Liver (tissue), 9 donors: Measurements from ENCODE around the gene ATL2. TPM values are rescaled to one million over a fixed set of nuclear protein-coding genes. Genes with fewer than 3 reads are reported as not detected.

ENCODE experiments used
- DNase-seq: peaks from one replicate; pipeline ENCODE4 v3.0.0-alpha.2; 2017; ENCODE audit warnings: low spot score
- H3K27ac ChIP-seq, 2 donors: one replicate each; pipeline ENCODE4 v1.7.0; 2013; ENCODE audit warnings: inconsistent platforms in 2 of 2, low read length in 2 of 2, control low read depth in 1 of 2, low read depth in 1 of 2, mild to moderate bottlenecking in 1 of 2
- H3K27me3 ChIP-seq, 4 donors: one replicate each; pipeline versions ENCODE4 v1.6.1 to v1.7.0; 2013; ENCODE audit warnings: low read length in 3 of 4, inconsistent platforms in 1 of 4, mild to moderate bottlenecking in 1 of 4, moderate library complexity in 1 of 4; ENCODE audit not compliant: control insufficient read depth in 4 of 4, insufficient read depth in 4 of 4
- H3K36me3 ChIP-seq, 4 donors: one replicate each; pipeline versions ENCODE4 v1.6.1 to v1.7.0; 2013; ENCODE audit warnings: low read length in 3 of 4, mild to moderate bottlenecking in 3 of 4, low read depth in 1 of 4, moderate library complexity in 1 of 4; ENCODE audit not compliant: control insufficient read depth in 4 of 4, insufficient read depth in 3 of 4
- H3K4me1 ChIP-seq, 4 donors: one replicate each; pipeline versions ENCODE4 v1.6.1 to v1.7.0; 2013; ENCODE audit warnings: low read length in 3 of 4, mild to moderate bottlenecking in 3 of 4, moderate library complexity in 1 of 4; ENCODE audit not compliant: control insufficient read depth in 4 of 4, insufficient read depth in 4 of 4
- H3K4me3 ChIP-seq, 3 donors: one replicate each; pipeline versions ENCODE4 v1.6.1 to v1.7.0; 2013; ENCODE audit warnings: low read length in 3 of 3, control low read depth in 1 of 3, low read depth in 1 of 3, mild to moderate bottlenecking in 1 of 3
- H3K9ac ChIP-seq, 2 donors: one replicate each; pipeline ENCODE4 v1.7.0; 2013; ENCODE audit warnings: low read length in 2 of 2, mild to moderate bottlenecking in 2 of 2, moderate library complexity in 2 of 2, control low read depth in 1 of 2, low read depth in 1 of 2
- H3K9me3 ChIP-seq, 4 donors: one replicate each; pipeline versions ENCODE4 v1.6.1 to v1.7.0; 2013; ENCODE audit warnings: low read length in 3 of 4; ENCODE audit not compliant: control insufficient read depth in 4 of 4
- ATF3 ChIP-seq: IDR thresholded peaks from 2 replicates; pipeline ENCODE4 v1.6.1; 2016; ENCODE audit warnings: antibody characterized with exemption
- CTCF ChIP-seq: fragments of 150-350 bp; IDR thresholded peaks from 2 replicates; pipeline ENCODE4 v1.5.1; 2017; ENCODE audit warnings: improper control_type of control experiment, low read depth, low read length; ENCODE audit not compliant: missing input control
- EGR1 ChIP-seq, 2 donors: IDR thresholded peaks; 2 replicates each; pipeline ENCODE4 v1.6.1; 2016 to 2018; ENCODE audit warnings: antibody characterized with exemption in 2 of 2, low read depth in 2 of 2
- FOXA1 ChIP-seq: IDR thresholded peaks from 2 replicates; pipeline ENCODE4 v1.6.1; 2016; ENCODE audit warnings: antibody characterized with exemption
- FOXA2 ChIP-seq: IDR thresholded peaks from 2 replicates; pipeline ENCODE4 v1.6.1; 2016; ENCODE audit warnings: antibody characterized with exemption
- GABPA ChIP-seq, 2 donors: IDR thresholded peaks in 1 of 2; conservative IDR thresholded peaks in 1 of 2; 2 replicates each; pipeline ENCODE4 v1.6.1; 2016; ENCODE audit warnings: antibody characterized with exemption in 2 of 2, mild to moderate bottlenecking in 1 of 2, moderate library complexity in 1 of 2
- HNF4A ChIP-seq, 2 donors: conservative IDR thresholded peaks; 2 replicates each; pipeline ENCODE4 v1.6.1; 2016; ENCODE audit warnings: antibody characterized with exemption in 2 of 2, mild to moderate bottlenecking in 2 of 2
- HNF4G ChIP-seq: IDR thresholded peaks from 2 replicates; pipeline ENCODE4 v1.6.1; 2016; ENCODE audit warnings: antibody characterized with exemption
- JUND ChIP-seq, 2 donors: IDR thresholded peaks; 2 replicates each; pipeline ENCODE4 v1.6.1; 2016; ENCODE audit warnings: antibody characterized with exemption in 2 of 2
- MAX ChIP-seq: IDR thresholded peaks from 2 replicates; pipeline ENCODE4 v1.6.1; 2016; ENCODE audit warnings: antibody characterized with exemption
- NR2F2 ChIP-seq: IDR thresholded peaks from 2 replicates; pipeline ENCODE4 v1.6.1; 2016; ENCODE audit warnings: antibody characterized with exemption
- RAD21 ChIP-seq, 2 donors: IDR thresholded peaks; 2 replicates each; pipeline ENCODE4 v1.6.1; 2016; ENCODE audit warnings: antibody characterized with exemption in 2 of 2, mild to moderate bottlenecking in 2 of 2
- REST ChIP-seq: IDR thresholded peaks from 2 replicates; pipeline ENCODE4 v1.6.1; 2016; ENCODE audit warnings: antibody characterized with exemption, mild to moderate bottlenecking
- RXRA ChIP-seq, 2 donors: IDR thresholded peaks; 2 replicates each; pipeline ENCODE4 v1.6.1; 2017 to 2018; ENCODE audit warnings: antibody characterized with exemption in 2 of 2, mild to moderate bottlenecking in 1 of 2
- SP1 ChIP-seq: IDR thresholded peaks from 2 replicates; pipeline ENCODE4 v1.6.1; 2018; ENCODE audit warnings: antibody characterized with exemption, mild to moderate bottlenecking
- TAF1 ChIP-seq: conservative IDR thresholded peaks from 2 replicates; pipeline ENCODE4 v1.6.1; 2016; ENCODE audit warnings: antibody characterized with exemption, mild to moderate bottlenecking
- YY1 ChIP-seq: IDR thresholded peaks from 2 replicates; pipeline ENCODE4 v1.6.1; 2016; ENCODE audit warnings: antibody characterized with exemption, mild to moderate bottlenecking
- ZBTB33 ChIP-seq: IDR thresholded peaks from 2 replicates; pipeline ENCODE4 v1.6.1; 2016; ENCODE audit warnings: antibody characterized with exemption
- WGBS: extraction: QIAGEN DNeasy Blood & Tissue Kit; methylation state at CpG from one replicate; pipeline ENCODE4 v1.1.7; 2013; 5-methylcytosine and 5-hydroxymethylcytosine counted together
- polyA plus RNA-seq, 2 donors: library from polyadenylated mRNA; stranded (reverse) in 1 of 2; unstranded in 1 of 2; fragments of 200-250 nt in 1 of 2; fragments of >200 nt in 1 of 2; fragmentation: Nextera tagmentation in 1 of 2; extraction: Ambion mirVana in 1 of 2; gene quantifications; one replicate each; pipeline versions ENCODE4 v1.2.1 to v1.2.3, GENCODE V29; 2013 to 2015
- total RNA-seq, 2 donors: library from RNA; depleted of rRNA; stranded (reverse); fragments of >200 nt; gene quantifications; one replicate each; pipeline ENCODE4 v1.2.3, GENCODE V29; 2014
- donor health status: healthy.
- donor health status: healthy.
- donor health status: healthy.
- donor health status: healthy.
- donor health status: healthy.

Gene ATL2
- total and polyA plus RNA-seq, 4 donors, result 21.0 to 163 (median 45.8) TPM

GRCh38 chr2:38415728-38416291, 38.7 kb upstream of the ATL2 start:
- H3K36me3 ChIP-seq, result no peaks in the 10 kb centered on the region
- H3K4me1 ChIP-seq, result peaks cover 0 to 8% (median 2%) of the 10 kb centered on the region in 4 donors
- 87% methylated on average over 4 of the region's 4 CpGs for WGBS
- TF ChIP-seq CTCF (no peak), TAF1 (no peak), YY1 (no peak), SP1 (no peak), EGR1 (IDR thresholded peaks at IDR 0.05; ENCODE audit: low read depth in 2 of 2) (no peak), ATF3 (no peak), GABPA (IDR thresholded peaks at IDR 0.05 in 1 of 2, conservative IDR thresholded peaks at IDR 0.05 in 1 of 2) (no peak), JUND (IDR thresholded peaks at IDR 0.05) (no peak), HNF4G (no peak), NR2F2 (no peak), FOXA2 (no peak), RAD21 (IDR thresholded peaks at IDR 0.05) (no peak), ZBTB33 (no peak), RXRA (IDR thresholded peaks at IDR 0.05) (no peak), MAX (no peak)
- no peak overlapping the region for H3K27ac ChIP-seq
- DNase-seq, result no peak
- H3K9ac ChIP-seq, result no peak overlapping the region
- H3K4me3 ChIP-seq, result no peak overlapping the region
- H3K27me3 ChIP-seq, result no peaks in the 10 kb centered on the region
- peaks cover 0 to 9% (median 2%) of the 10 kb centered on the region in 4 donors for H3K9me3 ChIP-seq

GRCh38 chr2:38415023-38415422, 38.0 kb upstream of the ATL2 start:
- TF ChIP-seq REST (no peak), SP1 (peak; percentile 48), RAD21 (IDR thresholded peaks at IDR 0.05) (peak in 1 of 2 donors; percentile 33), FOXA1 (no peak), ZBTB33 (no peak), RXRA (IDR thresholded peaks at IDR 0.05) (peak; percentile 52 to 59), HNF4A (conservative IDR thresholded peaks at IDR 0.05) (peak; percentile 81 to 90), HNF4G (peak; percentile 66), TAF1 (no peak), MAX (no peak), JUND (IDR thresholded peaks at IDR 0.05) (no peak)
- no peaks in the 10 kb centered on the region for H3K36me3 ChIP-seq
- H3K9ac ChIP-seq, result no peak overlapping the region
- H3K9me3 ChIP-seq, result peaks cover 0 to 9% (median 2%) of the 10 kb centered on the region in 4 donors
- H3K4me3 ChIP-seq, result no peak overlapping the region
- H3K27me3 ChIP-seq, result no peaks in the 10 kb centered on the region
- H3K27ac ChIP-seq, result no peak overlapping the region
- WGBS, result 30% methylated on average over 3 of the region's 3 CpGs
- DNase-seq, result no peak
- peaks cover 0 to 8% (median 2%) of the 10 kb centered on the region in 4 donors for H3K4me1 ChIP-seq
